GM12878 (cell line): ENCODE results near the gene YTHDF1. TPM values are rescaled to one million over a fixed set of nuclear protein-coding genes. Genes with fewer than 3 reads are reported as not detected.
A peak's percentile ranks its signal among the peaks of the same experiment; 100 is the strongest.

Experiments
- ATAC-seq: fragments of 200-7000 bp; cut with Tn5 transposase; 3 replicates; pipeline ENCODE4 v1.9.1; 2020; ENCODE audit warnings: mild to moderate bottlenecking, moderate library complexity
- BruUV-seq: library from RNA; stranded (reverse); fragments of 400-500 nt; replicated peaks from 2 replicates; lab custom pipeline; 2021; lab: Mats Ljungman, UMichigan
- CTCF ChIA-PET: fragments of 300-600 bp; sonication (Branson Sonifier 250); formaldehyde crosslinking; extraction: SDS; loops from one replicate; lab custom pipeline; 2021; ENCODE audit warnings: inconsistent platforms; lab: Yijun Ruan, JAX
- POLR2A ChIA-PET: fragments of 350-600 bp; formaldehyde crosslinking; extraction: SDS; loops from one replicate; lab custom pipeline; 2021; ENCODE audit warnings: inconsistent platforms; lab: Charles Lee
- RAD21 ChIA-PET: fragments of 300-600 bp; sonication (Branson Sonifier 250); formaldehyde crosslinking; loops from one replicate; lab custom pipeline; 2023; ENCODE audit warnings: antibody characterized with exemption; ENCODE audit not compliant: unreplicated experiment; lab: Charles Lee
- SMC1A ChIA-PET: fragments of 300-600 bp; sonication (Branson Sonifier 250); formaldehyde crosslinking; loops from one replicate; lab custom pipeline; 2023; ENCODE audit not compliant: unreplicated experiment, uncharacterized antibody; lab: Charles Lee
- DNase-seq: peaks from one replicate; pipeline ENCODE4 v3.0.0-alpha.2; 2011; ENCODE audit warnings: low read depth, low spot score
- FAIRE-seq: peaks from 3 replicates; lab custom pipeline; 2011; peaks lifted over from hg19 to GRCh38; lab: Jason Lieb, UNC
- H2AFZ ChIP-seq: 2 replicates; pipeline ENCODE4 v1.6.0; 2011; ENCODE audit warnings: low read depth, low read length, control low read depth; ENCODE audit not compliant: control insufficient read depth
- H3K27ac ChIP-seq: 2 replicates; pipeline ENCODE4 v1.5.1; 2011; ENCODE audit warnings: control low read depth; ENCODE audit not compliant: control insufficient read depth, insufficient read depth
- H3K27me3 ChIP-seq, 2 experiments: replicated peaks in 1 of 2; 2 replicates each; pipeline versions ENCODE4 v1.6.0 to v1.6.1; 2011; ENCODE audit warnings: low read length in 1 of 2; ENCODE audit not compliant: control insufficient read depth in 2 of 2, insufficient read depth in 2 of 2
- H3K36me3 ChIP-seq, 2 experiments: 2 replicates each; pipeline ENCODE4 v1.5.1; 2011; ENCODE audit warnings: low read length in 1 of 2; ENCODE audit not compliant: control insufficient read depth in 2 of 2, insufficient read depth in 2 of 2
- H3K4me1 ChIP-seq: 2 replicates; pipeline ENCODE4 v1.6.1; 2011; ENCODE audit warnings: mild to moderate bottlenecking, low read length, moderate library complexity, mixed read lengths; ENCODE audit not compliant: control insufficient read depth, insufficient read depth
- H3K4me2 ChIP-seq: 2 replicates; pipeline ENCODE4 v1.6.0; 2011; ENCODE audit warnings: control low read depth; ENCODE audit not compliant: control insufficient read depth, insufficient read depth
- H3K4me3 ChIP-seq: fragments of 200-600 bp; sonication (generic); 2 replicates; pipeline ENCODE4 v1.5.1; 2016
- H3K79me2 ChIP-seq: 2 replicates; pipeline ENCODE4 v1.6.0; 2011; ENCODE audit warnings: low read length; ENCODE audit not compliant: control insufficient read depth, insufficient read depth
- H3K9ac ChIP-seq: 2 replicates; pipeline ENCODE4 v1.8.0; 2011; ENCODE audit warnings: low read length, control low read depth, mixed read lengths; ENCODE audit not compliant: control insufficient read depth, insufficient read depth
- H3K9me3 ChIP-seq: replicated peaks from 3 replicates; pipeline ENCODE4 v1.5.1; 2011; ENCODE audit warnings: mild to moderate bottlenecking, low read length; ENCODE audit not compliant: control insufficient read depth, insufficient read depth
- H4K20me1 ChIP-seq: 2 replicates; pipeline ENCODE4 v1.6.0; 2011; ENCODE audit not compliant: control insufficient read depth, insufficient read depth
- BCL3 ChIP-seq: IDR thresholded peaks from 2 replicates; pipeline ENCODE4 v1.6.1; 2011; ENCODE audit warnings: borderline replicate concordance, low read depth, mild to moderate bottlenecking, moderate library complexity, low read length; ENCODE audit not compliant: insufficient read depth, poor library complexity, severe bottlenecking
- CTCF ChIP-seq, 3 experiments: IDR thresholded peaks in 2 of 3; conservative IDR thresholded peaks in 1 of 3; 2 replicates each; pipeline ENCODE4 v1.5.1; 2011; ENCODE audit warnings: low read depth in 3 of 3, low read length in 3 of 3, mild to moderate bottlenecking in 3 of 3, control low read depth in 2 of 3, moderate library complexity in 2 of 3, inconsistent platforms in 1 of 3, mixed read lengths in 1 of 3; ENCODE audit not compliant: control insufficient read depth in 2 of 3, insufficient read depth in 1 of 3; ENCODE audit errors: extremely low read depth in 1 of 3
- EZH2 ChIP-seq: IDR thresholded peaks from 2 replicates; pipeline ENCODE4 v1.6.1; 2012; ENCODE audit warnings: low read depth, mild to moderate bottlenecking, control low read depth, inconsistent platforms, low read length, borderline replicate concordance; ENCODE audit not compliant: control insufficient read depth
- FOXM1 ChIP-seq: IDR thresholded peaks from 2 replicates; pipeline ENCODE4 v1.6.1; 2012; ENCODE audit warnings: low read depth, mild to moderate bottlenecking, inconsistent platforms, low read length, moderate library complexity
- NR2C1 ChIP-seq: fragments of 450-650 bp; IDR thresholded peaks from 2 replicates; pipeline ENCODE4 v1.6.1; 2017; ENCODE audit warnings: antibody characterized with exemption, mild to moderate bottlenecking, moderate library complexity
- RAD51 ChIP-seq: fragments of 450-650 bp; IDR thresholded peaks from 2 replicates; pipeline ENCODE4 v1.6.1; 2016; ENCODE audit warnings: moderate library complexity, mild to moderate bottlenecking, inconsistent platforms
- RB1 ChIP-seq: fragments of 450-650 bp; formaldehyde crosslinking; IDR thresholded peaks from 2 replicates; pipeline ENCODE4 v1.6.1; 2017; ENCODE audit warnings: mild to moderate bottlenecking, borderline replicate concordance
- STAT3 ChIP-seq: IDR thresholded peaks from 2 replicates; pipeline ENCODE4 v1.6.1; 2011; ENCODE audit warnings: low read depth, low read length, improper control_type of control experiment
- SUZ12 ChIP-seq: fragments of 200-600 bp; sonication (generic); IDR thresholded peaks from one replicate; pipeline ENCODE4 v1.6.1; 2018; ENCODE audit warnings: antibody characterized with exemption, mild to moderate bottlenecking; ENCODE audit not compliant: unreplicated experiment
- YBX1 ChIP-seq: fragments of 450-650 bp; IDR thresholded peaks from 2 replicates; pipeline ENCODE4 v1.6.1; 2016; ENCODE audit warnings: antibody characterized with exemption
- ZNF384 ChIP-seq: IDR thresholded peaks from 2 replicates; pipeline ENCODE4 v1.6.1; 2012; ENCODE audit warnings: low read depth, mild to moderate bottlenecking, low read length, improper control_type of control experiment, borderline replicate concordance
- WGBS: methylation state at CpG from one replicate; pipeline ENCODE4 v1.1.6; 2016; ENCODE audit warnings: low lambda C conversion rate; ENCODE audit not compliant: insufficient replicate concordance, insufficient coverage; ENCODE audit errors: missing lambda C conversion rate; 5-methylcytosine and 5-hydroxymethylcytosine counted together
- in situ Hi-C: fragments of 300-500 bp; cut with MboI; formaldehyde crosslinking; loops from 9 replicates; pipeline ENCODE4 v1.14.3; 2018; ENCODE audit warnings: mixed read lengths
- intact Hi-C: fragments of 100-400 bp; cut with micrococcal nuclease; formaldehyde crosslinking; loops from one replicate; pipeline ENCODE4 v1.14.2; 2022; ENCODE audit not compliant: unreplicated experiment
- polyA plus RNA-seq, 11 experiments: library from polyadenylated mRNA; depleted of rRNA in 4 of 11; unstranded in 6 of 11; stranded (reverse) in 5 of 11; fragments of >200 nt; fragmentation: Nextera tagmentation in 4 of 11; fragmentation: Illumina TruSeq in 1 of 11; extraction: Ambion mirVana in 4 of 11; extraction: Trizol in 1 of 11; gene quantifications; 1 replicate in 1 of 11; 2 replicates in 10 of 11; pipeline versions ENCODE4 v1.2.1 to v1.2.3, GENCODE V29; 2011 to 2016; ENCODE audit warnings: inconsistent platforms in 2 of 11, missing spikeins in 2 of 11, low read depth in 1 of 11
- total RNA-seq, 4 experiments: library from RNA; depleted of rRNA in 3 of 4; stranded (reverse); fragments of >200 nt in 3 of 4; fragmentation: Illumina TruSeq in 1 of 4; extraction: Trizol in 1 of 4; gene quantifications; 2 replicates each; pipeline versions ENCODE4 v1.2.1 to v1.2.3, GENCODE V29; 2013 to 2021
- TF ChIP-seq, protein P1 (sequence below): IDR thresholded peaks from 2 replicates; pipeline ENCODE4 v1.6.1; 2011; ENCODE audit warnings: low read depth, mild to moderate bottlenecking, low read length, moderate library complexity, borderline replicate concordance; ENCODE audit errors: extremely low read depth

The YTHDF1 gene
- total and polyA plus RNA-seq, 10 of the 15 experiments (the other 5 are each of a cell fraction or from before 2014, with no cell fraction given) = 4.6 to 37.8 (median 20.5) TPM

- Histone ChIP-seq H3K27me3 (peaks cover 2 to 3% of the 10 kb centered on the region in 2 experiments; a peak in 3 of 4 replicates), H4K20me1 (no peaks in the 10 kb centered on the region), H3K9ac (no peak overlapping the region), H3K4me3 (no peak overlapping the region), H3K4me2 (no peak overlapping the region), H3K36me3 (no peaks in the 10 kb centered on the region), H3K4me1 (no peaks in the 10 kb centered on the region), H3K79me2 (no peaks in the 10 kb centered on the region), H2AFZ (no peak overlapping the region), H3K9me3 (no peaks in the 10 kb centered on the region), H3K27ac (no peak overlapping the region)
- POLR2A ChIA-PET = no interaction called here
- 28% methylated on average over 20 of the region's 20 CpGs for WGBS
- DNase-seq (no peak), FAIRE-seq (no peak), ATAC-seq (peak; percentile 76)
- RAD21 ChIA-PET = interaction anchor here (1.4 kb wide), 1 partner anchor 12 kb away, joined by 6 read pairs; no protein-coding TSS in a partner anchor
- no TSS peak for BruUV-seq
- intact Hi-C loops (no loop called here), in situ Hi-C loops (no loop called here)
- SMC1A ChIA-PET = no interaction called here
- TF ChIP-seq EZH2 (no peak), CTCF (IDR thresholded peaks at IDR 0.05 in 2 of 3, conservative IDR thresholded peaks at IDR 0.05 in 1 of 3; ENCODE audit: control insufficient read depth in 2 of 3, extremely low read depth in 1 of 3, insufficient read depth in 1 of 3, low read depth in 3 of 3, low read length in 3 of 3) (peak; percentile 37 to 65 (median 58))
- CTCF ChIA-PET = interaction anchor here (0.6 to 2.9 kb wide), 4 partner anchors 10 to 96 kb away, joined by 3 to 25 read pairs (median 4); no protein-coding TSS in a partner anchor
Measured at GRCh38 chr20:63234693-63235398, 18.9 kb upstream of the YTHDF1 start.

- ChIA-PET SMC1A (interaction anchor here (1.3 kb wide), 1 partner anchor 10 kb away, joined by 3 read pairs; no protein-coding TSS in a partner anchor), POLR2A (no interaction called here), RAD21 (no interaction called here), CTCF (interaction anchor here (1.0 kb wide), 1 partner anchor 77 kb away, joined by 3 read pairs; no protein-coding TSS in a partner anchor)
- intact Hi-C loops (no loop called here), in situ Hi-C loops (no loop called here)
- H4K20me1 ChIP-seq = no peaks in the 10 kb centered on the region
- H3K9ac ChIP-seq = no peak overlapping the region
- BruUV-seq = no TSS peak
- no peak for ATAC-seq
- peaks cover 2 to 3% of the 10 kb centered on the region in 2 experiments; a peak in 3 of 4 replicates for H3K27me3 ChIP-seq
- H3K9me3 ChIP-seq = no peaks in the 10 kb centered on the region
- H3K4me2 ChIP-seq = no peak overlapping the region
- no peak overlapping the region for H3K27ac ChIP-seq
- no peak overlapping the region for H2AFZ ChIP-seq
- no peaks in the 10 kb centered on the region for H3K79me2 ChIP-seq
- no peaks in the 10 kb centered on the region for H3K4me1 ChIP-seq
- no peak overlapping the region for H3K4me3 ChIP-seq
- no peaks in the 10 kb centered on the region for H3K36me3 ChIP-seq
- no peak for FAIRE-seq
- WGBS = 56% methylated on average over 7 of the region's 17 CpGs
- no peak for DNase-seq
- TF ChIP-seq FOXM1 = no peak
- no peak for TF ChIP-seq RB1
- no peak for TF ChIP-seq BCL3
- TF ChIP-seq STAT3 = no peak
- no peak for TF ChIP-seq RAD51
- TF ChIP-seq ZNF384 = no peak
- TF ChIP-seq, protein P1, sequence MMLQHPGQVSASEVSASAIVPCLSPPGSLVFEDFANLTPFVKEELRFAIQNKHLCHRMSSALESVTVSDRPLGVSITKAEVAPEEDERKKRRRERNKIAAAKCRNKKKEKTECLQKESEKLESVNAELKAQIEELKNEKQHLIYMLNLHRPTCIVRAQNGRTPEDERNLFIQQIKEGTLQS = no peak
- no peak for TF ChIP-seq NR2C1
- TF ChIP-seq SUZ12 = no peak
- TF ChIP-seq YBX1 = no peak
Measured at GRCh38 chr20:63233924-63234323, 18.0 kb upstream of the YTHDF1 start.
